ENCODE data around the gene TCP10L. TPM values are rescaled to one million over a fixed set of nuclear protein-coding genes. Genes with fewer than 3 reads are reported as not detected.
A peak's percentile ranks its signal among the peaks of the same experiment; 100 is the strongest.
"Not testable (repeated sequence)": the region's sequence is repeated elsewhere in the genome, so short reads cannot be mapped to it uniquely, and the experiment has no call there.

Gene TCP10L
- total and polyA plus RNA-seq, 2 of the 8 experiments (the other 6 are each of a cell fraction or from before 2014, with no cell fraction given), result 0.45 to 0.99 TPM

DNA sequence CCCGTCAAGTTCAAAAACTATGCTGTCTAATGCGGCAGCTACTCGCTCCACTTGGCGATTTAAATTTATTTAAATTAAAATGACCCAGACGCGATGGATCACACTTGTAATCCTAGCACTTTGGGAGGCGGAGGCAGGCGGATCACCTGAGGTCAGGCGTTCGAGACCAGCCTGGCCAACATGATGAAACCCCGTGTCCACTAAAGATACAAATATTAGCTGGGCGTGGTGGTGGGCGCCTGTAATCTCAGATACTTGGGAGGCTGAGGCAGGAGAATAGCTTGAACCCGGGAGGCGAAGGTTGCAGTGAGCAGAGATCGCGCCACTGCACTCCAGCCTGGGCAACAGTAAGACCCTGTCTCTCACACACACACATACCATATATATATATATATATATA, 25.6 kb upstream of the TCP10L start:
- not testable (repeated sequence) for H3K27me3 ChIP-seq (replicated peaks in 1 of 4; ENCODE audit: control insufficient read depth in 3 of 4, extremely low read depth in 1 of 4, insufficient read depth in 3 of 4, low read length in 3 of 4); H4K8ac ChIP-seq (ENCODE audit: extremely low read depth, insufficient read depth, low read length); H3K56ac ChIP-seq (replicated peaks; ENCODE audit: insufficient read length, low read depth, low read length); H4K91ac ChIP-seq (replicated peaks; ENCODE audit: insufficient read length, low read length); H3K23ac ChIP-seq (ENCODE audit: insufficient read length); H2AK5ac ChIP-seq (ENCODE audit: low read depth, low read length); H4K5ac ChIP-seq (ENCODE audit: insufficient read length, low read depth, low read length); H2BK5ac ChIP-seq (ENCODE audit: low read depth, low read length); H3K9ac ChIP-seq (replicated peaks in 1 of 4; ENCODE audit: extremely low read depth in 1 of 4, low read depth in 3 of 4, low read length in 3 of 4); H2AFZ ChIP-seq (ENCODE audit: low read length); H3K27ac ChIP-seq (ENCODE audit: low read depth, low read length); H2BK20ac ChIP-seq (ENCODE audit: low read length); DNase-seq (ENCODE audit: low read depth in 1 of 2, low spot score in 2 of 2); H4K20me1 ChIP-seq (replicated peaks in 1 of 2; ENCODE audit: control insufficient read depth in 1 of 2, insufficient read depth in 2 of 2, low read length in 2 of 2); H2BK120ac ChIP-seq (replicated peaks; ENCODE audit: low read depth, low read length); H2BK12ac ChIP-seq (ENCODE audit: low read depth, low read length); H3K14ac ChIP-seq (ENCODE audit: insufficient read length); H3K4me1 ChIP-seq (replicated peaks in 1 of 4; ENCODE audit: control insufficient read depth in 3 of 4, insufficient read depth in 4 of 4, low read length in 3 of 4); H2BK15ac ChIP-seq (ENCODE audit: low read length); H3K18ac ChIP-seq (ENCODE audit: extremely low read depth, low read length); H3K4ac ChIP-seq (replicated peaks; ENCODE audit: insufficient read length, low read depth, low read length); H3K79me1 ChIP-seq (ENCODE audit: low read depth, low read length); H3K23me2 ChIP-seq (ENCODE audit: low read depth, low read length); FAIRE-seq; H3K9me3 ChIP-seq (ENCODE audit: insufficient read depth in 2 of 2, low read depth in 1 of 2, low read length in 1 of 2)
- ChIA-PET POLR2A (ENCODE audit: partially characterized antibody) (interaction anchor here (0.6 to 1.1 kb wide), 2 partner anchors 21 to 57 kb away, joined by 3 read pairs; no protein-coding TSS in a partner anchor), CTCF (ENCODE audit: partially characterized antibody) (interaction anchor here (1.0 to 3.3 kb wide), 4 partner anchors 10 to 227 kb away, joined by 3 to 16 read pairs (median 3); partner anchors contain the start of gene TCP10L)
- peak overlapping the region; percentile 50 to 74 for H3K4me2 ChIP-seq (ENCODE audit: insufficient read depth in 1 of 2, low read depth in 2 of 2, low read length in 2 of 2)
- WGBS, 2 experiments (ENCODE audit: extremely low coverage in 1 of 2, insufficient coverage in 1 of 2, insufficient read length in 1 of 2, insufficient replicate concordance in 2 of 2, low coverage in 1 of 2, low lambda C conversion rate in 2 of 2, missing lambda C conversion rate in 1 of 2), result 80% methylated on average over 17 of the region's 17 CpGs; no CpG with 5 or more reads in 1 of the 2 experiments
- H3K4me3 ChIP-seq (ENCODE audit: extremely low read depth in 1 of 4, insufficient read depth in 2 of 4, low read depth in 3 of 4, low read length in 4 of 4), result peak overlapping the region in 2 of 4 experiments; percentile 81 to 94; a peak in 4 of 8 replicates
- H3K36me3 ChIP-seq (ENCODE audit: control insufficient read depth in 2 of 4, insufficient read depth in 4 of 4, low read length in 3 of 4), result peaks cover 2 to 39% (median 12%) of the 10 kb centered on the region in 4 experiments; a peak in 7 of 8 replicates
- peaks cover 0 to 27% of the 10 kb centered on the region in 2 experiments; a peak in 2 of 4 replicates for H3K79me2 ChIP-seq (ENCODE audit: control insufficient read depth in 1 of 2, insufficient read depth in 2 of 2, low read length in 2 of 2)

Measured in H1 (cell line).